Erythroblast (primary cell): ENCODE data around the gene HUNK.

ENCODE experiments used
- DNase-seq, 2 experiments: peaks; one replicate each; lab custom pipeline; 2025; lab: John Stamatoyannopoulos, UW
- GATA1 ChIP-seq: IDR thresholded peaks from 2 replicates; pipeline ENCODE4 v1.6.1; 2011; ENCODE audit warnings: low read depth, mild to moderate bottlenecking, control low read depth, low read length, moderate library complexity
- POLR2A ChIP-seq: IDR thresholded peaks from 2 replicates; pipeline ENCODE4 v1.6.1; 2011; ENCODE audit warnings: mild to moderate bottlenecking, low read length

The HUNK gene

GRCh38 chr21:31894457-31894856, 21.6 kb downstream of the HUNK start:
- no peak for DNase-seq
- no peak for TF ChIP-seq POLR2A
- no peak for TF ChIP-seq GATA1

DNA sequence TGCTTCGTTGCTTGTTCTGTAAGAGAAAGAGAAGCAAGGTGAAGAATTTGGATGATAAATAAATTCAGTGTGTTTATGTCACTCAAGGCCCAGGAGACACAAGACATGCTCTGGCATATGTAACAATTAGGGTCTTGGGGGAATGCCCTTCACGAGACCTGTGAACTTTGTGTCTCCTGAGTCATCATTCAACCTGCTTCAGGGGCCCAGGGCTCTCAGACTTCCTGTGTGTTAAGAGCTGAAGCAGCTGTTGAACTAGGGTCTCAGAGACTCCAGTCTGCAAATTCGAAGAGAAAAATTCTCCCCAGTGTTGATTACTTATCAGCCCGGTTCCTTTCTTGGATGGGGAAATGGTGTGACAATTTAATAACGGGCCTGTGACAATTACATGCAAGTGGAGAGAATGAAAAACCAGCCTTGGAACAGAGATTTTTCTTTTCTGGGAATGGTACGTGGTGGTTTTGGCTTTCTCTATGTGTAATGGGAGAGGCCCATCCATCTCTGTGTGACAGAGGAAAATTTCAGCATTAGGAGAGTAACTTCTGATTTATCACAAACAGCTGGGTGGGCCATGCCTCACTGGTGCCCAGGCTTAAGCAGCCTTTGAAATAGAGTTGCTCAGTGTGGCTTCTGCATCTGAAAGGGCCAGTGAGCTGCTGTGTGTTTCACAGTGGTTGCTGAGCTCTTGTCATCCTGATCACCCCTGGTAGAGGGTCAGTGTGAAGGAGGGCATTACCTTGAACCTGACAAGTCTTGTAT, 22.4 kb downstream of the HUNK start:
- DNase-seq: no peak

DNA sequence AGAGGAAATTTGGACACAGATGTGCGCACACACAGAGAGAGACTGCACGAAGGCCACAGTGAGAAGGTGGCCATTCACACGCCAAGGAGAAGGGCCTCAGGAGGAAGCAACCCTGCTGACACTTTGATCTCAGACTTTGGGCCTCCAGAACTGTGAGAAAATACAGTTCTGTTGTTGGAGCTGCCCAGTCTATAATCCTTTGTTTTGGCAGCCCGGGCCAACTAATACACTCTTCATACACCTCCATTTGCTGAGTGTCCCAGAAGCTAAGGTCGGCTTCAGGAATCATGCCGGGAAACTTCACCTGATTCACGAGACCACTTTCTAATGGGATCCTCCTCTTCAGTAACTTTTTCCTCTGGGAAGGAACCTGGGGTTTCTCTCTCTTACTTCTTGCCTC, 23.2 kb downstream of the HUNK start:
- DNase-seq: no peak
- TF ChIP-seq GATA1 (no peak), POLR2A (no peak)

More for the DNA sequence above, 22.4 kb downstream of the HUNK start:
- TF ChIP-seq GATA1: no peak
- TF ChIP-seq POLR2A: no peak

- TF ChIP-seq POLR2A: no peak
- no peak for TF ChIP-seq GATA1
- no peak for DNase-seq
Observed at GRCh38 chr21:31897311-31897710, 24.5 kb downstream of the HUNK start.

- TF ChIP-seq POLR2A: no peak
- no peak for TF ChIP-seq GATA1
- DNase-seq: no peak
Observed at GRCh38 chr21:31898933-31899630, 26.3 kb downstream of the HUNK start.

GRCh38 chr21:31900121-31900895, 27.5 kb downstream of the HUNK start:
- no peak for DNase-seq
- no peak for TF ChIP-seq POLR2A
- no peak for TF ChIP-seq GATA1

- TF ChIP-seq GATA1 (no peak), POLR2A (no peak)
Observed at GRCh38 chr21:31901315-31901714, 28.5 kb downstream of the HUNK start.

GRCh38 chr21:31902438-31902837, 29.6 kb downstream of the HUNK start:
- no peak for DNase-seq
- TF ChIP-seq POLR2A (no peak), GATA1 (no peak)

More at GRCh38 chr21:31901315-31901714, 28.5 kb downstream of the HUNK start:
- DNase-seq: no peak

DNA sequence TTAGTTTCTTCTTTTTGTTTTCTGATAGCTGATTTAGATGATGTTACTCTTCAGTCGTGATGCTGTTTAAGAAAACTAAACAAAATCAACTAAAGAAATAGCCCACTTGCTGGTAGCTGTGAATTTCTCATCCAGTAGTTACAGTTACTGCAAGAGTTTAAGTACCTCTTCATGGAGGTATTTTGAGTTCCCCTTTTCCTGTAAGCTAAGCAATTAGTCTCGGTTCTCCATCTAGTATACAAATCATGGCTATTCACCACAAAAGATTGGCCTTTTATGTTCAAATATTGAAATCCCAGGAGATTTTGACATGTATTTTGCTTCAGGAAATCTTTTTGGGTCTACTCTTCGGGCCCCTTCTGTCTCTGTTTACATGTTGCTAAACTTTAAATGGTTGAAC, 31.1 kb downstream of the HUNK start:
- no peak for DNase-seq

DNA sequence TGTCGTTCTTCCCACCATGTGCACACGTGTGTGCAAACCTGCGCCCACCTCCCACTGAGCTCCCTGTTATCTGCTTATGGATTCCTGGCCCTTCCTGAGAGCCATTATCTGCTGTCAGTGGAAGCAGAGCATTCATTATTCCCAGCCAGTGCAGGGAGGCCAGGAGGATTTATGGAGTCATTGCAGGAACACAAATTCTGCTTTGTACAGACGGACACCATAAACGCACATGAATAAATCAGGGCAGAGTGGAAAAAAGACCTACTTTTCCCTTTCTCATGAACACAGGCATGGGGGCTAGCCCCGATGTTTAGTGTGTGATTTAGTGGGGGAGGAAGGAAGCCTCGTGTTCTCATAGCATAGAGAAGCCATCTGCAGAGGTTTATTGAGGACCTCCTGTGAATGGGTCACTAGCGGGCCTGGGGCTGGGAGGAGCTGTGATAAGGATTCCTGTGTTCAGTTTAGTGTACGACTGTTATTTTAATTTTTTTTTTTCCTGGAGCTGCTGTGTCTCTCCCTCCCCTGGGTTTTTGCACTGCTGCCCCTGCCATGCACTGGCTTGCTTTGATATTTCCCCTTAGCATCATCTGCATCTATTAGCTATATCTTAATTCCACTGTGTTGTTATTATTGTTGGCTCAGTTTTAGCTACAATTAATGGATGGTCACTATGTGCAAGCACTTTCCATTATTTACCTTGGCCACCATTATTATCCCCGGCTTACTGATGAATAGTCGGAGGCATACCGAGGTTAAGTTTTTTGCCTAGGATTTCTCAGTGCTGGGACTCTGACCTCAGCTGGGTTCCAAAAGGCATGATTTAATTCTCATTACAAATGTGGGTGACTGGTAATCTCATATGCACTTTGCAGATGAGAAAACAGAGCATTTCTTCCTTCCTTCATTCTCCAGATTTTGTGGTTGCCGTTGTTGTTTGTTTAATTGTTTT, 33.0 kb downstream of the HUNK start:
- TF ChIP-seq GATA1 (no peak), POLR2A (no peak)
- no peak for DNase-seq

More for the DNA sequence above, 31.1 kb downstream of the HUNK start:
- TF ChIP-seq POLR2A (no peak), GATA1 (no peak)

DNA sequence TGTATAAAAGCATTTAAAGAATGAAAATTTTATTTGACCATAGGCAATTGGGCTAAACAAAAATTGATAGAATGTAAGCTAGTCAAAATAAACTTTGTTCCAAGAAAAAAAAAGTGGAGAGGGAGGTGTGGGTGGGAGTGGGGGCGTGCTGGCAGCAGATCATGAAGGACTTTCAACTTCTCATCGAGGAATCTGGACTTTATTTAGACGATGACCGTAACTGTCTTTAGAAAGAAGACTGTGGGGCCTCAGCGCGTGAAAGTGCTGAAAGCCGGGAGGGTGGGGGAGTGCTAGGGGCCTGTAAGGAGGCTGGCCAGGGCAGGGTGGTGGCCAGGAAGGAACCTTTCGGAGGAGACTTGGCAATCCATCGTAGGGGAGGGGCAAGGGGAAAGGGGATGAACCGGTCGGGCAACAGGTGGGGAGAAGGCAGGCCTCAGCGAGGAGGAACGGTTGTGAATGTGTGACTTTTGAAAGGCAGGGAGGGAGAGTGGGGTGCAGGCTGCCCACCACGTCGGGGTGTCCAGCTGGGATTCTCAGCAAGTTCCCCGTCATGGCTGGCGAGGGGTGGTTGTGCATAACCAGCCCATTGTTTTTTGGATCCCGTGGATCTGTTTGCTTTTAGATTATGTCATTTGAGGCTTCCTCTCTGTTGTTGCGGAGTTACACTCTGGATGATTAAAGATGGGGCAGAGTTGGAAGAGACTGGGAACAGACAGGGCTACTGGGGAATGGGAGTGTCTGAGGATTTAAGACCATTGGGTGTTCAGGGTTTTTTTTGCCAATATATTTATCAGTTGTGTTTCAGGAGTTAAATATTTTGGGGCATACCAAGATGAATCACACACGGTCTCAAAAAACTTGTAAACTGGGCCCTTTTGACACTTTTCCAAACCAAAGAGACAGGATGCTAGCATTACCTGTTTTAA, 35.5 kb downstream of the HUNK start:
- no peak for DNase-seq
- TF ChIP-seq GATA1: no peak
- no peak for TF ChIP-seq POLR2A
